Breast epithelium (tissue), 3 donors: ENCODE results near the gene NECAB3.

Experiments
- CTCF ChIP-seq, 3 donors: fragments of 450-650 bp; IDR thresholded peaks; one replicate each; pipeline ENCODE4 v1.5.1; 2016 to 2017; ENCODE audit warnings: antibody characterized with exemption in 3 of 3, mild to moderate bottlenecking in 3 of 3, moderate library complexity in 3 of 3
- POLR2A ChIP-seq: fragments of 450-650 bp; IDR thresholded peaks from one replicate; pipeline ENCODE4 v1.6.1; 2016; ENCODE audit warnings: antibody characterized with exemption, mild to moderate bottlenecking, moderate library complexity
- POLR2AphosphoS5 ChIP-seq, 3 donors: sonication (generic); formaldehyde crosslinking; IDR thresholded peaks; one replicate each; pipeline ENCODE4 v1.6.1; 2017; ENCODE audit warnings: antibody characterized with exemption in 3 of 3

DNA sequence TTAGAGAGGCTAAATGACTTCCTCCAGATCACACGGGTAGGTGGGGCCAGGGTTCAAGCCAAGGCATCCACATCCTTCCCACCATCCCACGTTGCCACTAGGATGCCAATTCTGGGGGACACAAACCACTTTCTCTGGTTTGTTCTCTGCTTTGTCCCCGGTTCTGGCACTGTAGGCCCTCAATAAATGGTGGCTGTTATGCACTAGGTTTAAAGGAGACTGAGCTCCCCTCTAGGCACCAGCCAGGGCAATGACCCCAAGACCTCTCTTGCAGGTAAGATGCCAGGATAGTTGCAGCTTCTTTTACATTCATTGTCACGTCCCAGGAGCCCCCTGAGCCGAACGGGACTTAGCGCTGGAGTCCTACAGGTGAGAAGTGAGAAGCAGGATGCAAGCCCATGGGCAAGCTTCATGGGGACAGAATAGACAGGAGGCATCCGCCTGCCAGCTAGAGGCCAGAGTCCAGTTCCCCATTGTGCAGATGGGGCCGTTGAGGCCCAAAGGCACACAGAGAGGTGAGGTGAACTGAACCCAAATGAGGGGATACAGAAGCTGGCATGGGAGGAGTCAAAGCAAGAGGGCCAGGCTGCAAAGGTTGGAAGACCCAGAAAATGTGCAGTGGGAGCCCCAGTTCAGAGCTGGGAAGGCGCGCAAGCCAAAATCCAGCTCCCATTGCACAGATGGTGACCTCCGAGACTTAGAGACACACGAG is 45.2 kb upstream of the NECAB3 start:
- TF ChIP-seq CTCF (IDR thresholded peaks at IDR 0.05) (no peak), POLR2AphosphoS5 (IDR thresholded peaks at IDR 0.05) (no peak), POLR2A (no peak)
